ENCODE measurements around the gene KRTAP26-1. TPM values are rescaled to one million over a fixed set of nuclear protein-coding genes. Genes with fewer than 3 reads are reported as not detected.

The KRTAP26-1 gene
- total RNA-seq, 1 experiment from 2014 or later = not detected

- Histone ChIP-seq H2AFZ (no peak within 1 kb of the TSS), H3K36me3 (ENCODE audit: low read depth) (no peaks in the 10 kb centered on the region), H3K27me3 (ENCODE audit: insufficient read depth, low read depth) (no peaks in the 10 kb centered on the region), H3K27ac (no peak within 1 kb of the TSS), H3K79me2 (ENCODE audit: low read depth) (no peaks in the 10 kb centered on the region), H4K20me1 (ENCODE audit: insufficient read depth) (no peaks in the 10 kb centered on the region), H3K4me3 (no peak within 1 kb of the TSS), H3K9me3 (ENCODE audit: insufficient read depth, low read depth) (no peaks in the 10 kb centered on the region), H3K4me1 (replicated peaks; ENCODE audit: insufficient read depth) (no peaks in the 10 kb centered on the region), H3F3A (ENCODE audit: insufficient read depth, low read depth) (no peaks in the 10 kb centered on the region), H3K9me2 (ENCODE audit: insufficient read depth) (no peaks in the 10 kb centered on the region), H3K4me2 (no peak within 1 kb of the TSS)
- CTCF ChIA-PET = no interaction called here
- POLR2A ChIA-PET (ENCODE audit: unreplicated experiment) = no interaction called here
- BruUV-seq (replicated peaks) = no TSS peak
- DNase-seq = no peak
- no peak for TF ChIP-seq CTCF (conservative IDR thresholded peaks at IDR 0.05)
- no peak for TF ChIP-seq EZH2 (IDR thresholded peaks at IDR 0.05; ENCODE audit: low read depth)
- intact Hi-C loops (cut with micrococcal nuclease; ENCODE audit: unreplicated experiment) = no loop called here
These were observed 30.9 kb downstream of the KRTAP26-1 start, which contains the start of gene KRTAP25-1 for GRCh38 chr21:30289215-30289614. TSS of gene KRTAP25-1 (minus strand) at chr21:30289514. CDS start at chr21:30289490, 24 bp downstream.

- H3F3A ChIP-seq (ENCODE audit: insufficient read depth, low read depth) = no peaks in the 10 kb centered on the region
- ChIA-PET POLR2A (ENCODE audit: unreplicated experiment) (no interaction called here), CTCF (no interaction called here)
- intact Hi-C loops (cut with micrococcal nuclease; ENCODE audit: unreplicated experiment) = no loop called here
- BruUV-seq (replicated peaks) = no TSS peak
- H2AFZ ChIP-seq = no peak within 1 kb of the TSS
- no peak within 1 kb of the TSS for H3K4me2 ChIP-seq
- TF ChIP-seq CTCF (conservative IDR thresholded peaks at IDR 0.05) (no peak), EZH2 (IDR thresholded peaks at IDR 0.05; ENCODE audit: low read depth) (no peak)
- H4K20me1 ChIP-seq (ENCODE audit: insufficient read depth) = no peaks in the 10 kb centered on the region
- no peaks in the 10 kb centered on the region for H3K27me3 ChIP-seq (ENCODE audit: insufficient read depth, low read depth)
- H3K79me2 ChIP-seq (ENCODE audit: low read depth) = no peaks in the 10 kb centered on the region
- no peaks in the 10 kb centered on the region for H3K9me2 ChIP-seq (ENCODE audit: insufficient read depth)
- H3K27ac ChIP-seq = no peak within 1 kb of the TSS
- no peaks in the 10 kb centered on the region for H3K36me3 ChIP-seq (ENCODE audit: low read depth)
- no peaks in the 10 kb centered on the region for H3K9me3 ChIP-seq (ENCODE audit: insufficient read depth, low read depth)
- H3K4me1 ChIP-seq (replicated peaks; ENCODE audit: insufficient read depth) = no peaks in the 10 kb centered on the region
- no peak for DNase-seq
- no peak within 1 kb of the TSS for H3K4me3 ChIP-seq
These were observed 37.3 kb downstream of the KRTAP26-1 start, which contains the start of gene KRTAP24-1 for GRCh38 chr21:30282850-30283249. TSS of gene KRTAP24-1 (minus strand) at chr21:30282950. CDS start at chr21:30282932, 18 bp downstream.

DNA sequence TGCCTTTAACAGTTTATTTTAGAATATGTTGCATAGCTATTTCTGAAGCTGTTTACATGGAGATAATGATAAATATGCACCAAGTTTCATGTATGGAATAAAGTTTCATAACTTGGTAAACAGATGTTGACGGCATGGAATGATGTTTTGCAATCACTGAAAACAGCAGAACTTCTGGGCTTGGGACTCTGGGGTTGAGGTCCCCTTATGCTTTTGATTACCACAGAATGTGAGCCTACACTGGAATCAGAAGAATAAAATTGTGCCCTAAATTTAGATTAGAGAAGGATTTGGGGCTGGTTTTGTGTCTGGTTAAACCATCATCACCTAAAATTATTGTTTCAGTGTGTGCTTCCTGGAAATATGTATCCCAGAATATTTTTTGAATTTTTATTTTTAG, 48.5 kb downstream of the KRTAP26-1 start:
- Histone ChIP-seq H3K27ac (no peak overlapping the region), H3K4me2 (no peak overlapping the region), H3K9me3 (ENCODE audit: insufficient read depth, low read depth) (no peaks in the 10 kb centered on the region), H3K27me3 (ENCODE audit: insufficient read depth, low read depth) (no peaks in the 10 kb centered on the region), H3K4me3 (no peak overlapping the region), H3F3A (ENCODE audit: insufficient read depth, low read depth) (no peaks in the 10 kb centered on the region), H3K79me2 (ENCODE audit: low read depth) (no peaks in the 10 kb centered on the region), H3K4me1 (replicated peaks; ENCODE audit: insufficient read depth) (no peaks in the 10 kb centered on the region), H2AFZ (no peak overlapping the region), H4K20me1 (ENCODE audit: insufficient read depth) (no peaks in the 10 kb centered on the region), H3K9me2 (ENCODE audit: insufficient read depth) (no peaks in the 10 kb centered on the region), H3K36me3 (ENCODE audit: low read depth) (no peaks in the 10 kb centered on the region)
- no TSS peak for BruUV-seq (replicated peaks)
- DNase-seq = no peak
- CTCF ChIA-PET = no interaction called here
- TF ChIP-seq CTCF (conservative IDR thresholded peaks at IDR 0.05) = no peak
- no peak for TF ChIP-seq EZH2 (IDR thresholded peaks at IDR 0.05; ENCODE audit: low read depth)
- POLR2A ChIA-PET (ENCODE audit: unreplicated experiment) = no interaction called here
- intact Hi-C loops (cut with micrococcal nuclease; ENCODE audit: unreplicated experiment) = loop anchor here (10.0 kb wide), 1 partner anchor 133 kb away; no protein-coding TSS in a partner anchor

Measured in PC-9 (cell line).